HL-60 (cell line): ENCODE measurements around the gene SERPINE2.

Experiments
- POLR2AphosphoS5 ChIP-seq: IDR thresholded peaks from 2 replicates; pipeline ENCODE4 v1.6.1; 2012; ENCODE audit warnings: low read depth
- TF ChIP-seq, protein P1 (sequence below): IDR thresholded peaks from one replicate; pipeline ENCODE4 v1.5.1; 2011; ENCODE audit warnings: low read length, control low read depth, inconsistent platforms; ENCODE audit not compliant: insufficient read depth
- TF ChIP-seq, protein P2 (sequence below): IDR thresholded peaks from 2 replicates; pipeline ENCODE4 v1.6.1; 2012; ENCODE audit warnings: low read depth; ENCODE audit not compliant: insufficient replicate concordance

DNA sequence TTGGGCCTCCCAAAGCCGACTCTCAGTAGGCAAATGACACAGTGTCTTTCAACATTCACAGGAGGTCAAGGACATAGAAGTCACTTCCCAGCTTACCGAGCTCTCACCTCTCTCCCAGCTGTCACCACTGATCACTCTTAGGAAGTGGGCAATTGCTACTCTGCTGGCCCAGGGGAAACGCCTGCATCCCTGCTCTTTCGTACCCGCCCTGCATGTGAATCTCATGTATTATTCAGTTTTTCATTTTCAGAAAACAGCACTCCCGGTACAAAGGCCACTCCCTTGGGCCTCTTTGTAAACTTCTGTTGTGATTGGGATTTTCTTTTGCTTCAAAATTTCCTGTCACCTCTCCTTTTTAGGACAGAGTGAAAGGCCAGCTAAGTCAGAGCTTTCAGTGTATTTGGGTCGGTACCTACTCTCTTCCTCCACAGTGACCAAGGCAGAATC lies 66.4 kb downstream of the SERPINE2 start:
- TF ChIP-seq, protein P1, sequence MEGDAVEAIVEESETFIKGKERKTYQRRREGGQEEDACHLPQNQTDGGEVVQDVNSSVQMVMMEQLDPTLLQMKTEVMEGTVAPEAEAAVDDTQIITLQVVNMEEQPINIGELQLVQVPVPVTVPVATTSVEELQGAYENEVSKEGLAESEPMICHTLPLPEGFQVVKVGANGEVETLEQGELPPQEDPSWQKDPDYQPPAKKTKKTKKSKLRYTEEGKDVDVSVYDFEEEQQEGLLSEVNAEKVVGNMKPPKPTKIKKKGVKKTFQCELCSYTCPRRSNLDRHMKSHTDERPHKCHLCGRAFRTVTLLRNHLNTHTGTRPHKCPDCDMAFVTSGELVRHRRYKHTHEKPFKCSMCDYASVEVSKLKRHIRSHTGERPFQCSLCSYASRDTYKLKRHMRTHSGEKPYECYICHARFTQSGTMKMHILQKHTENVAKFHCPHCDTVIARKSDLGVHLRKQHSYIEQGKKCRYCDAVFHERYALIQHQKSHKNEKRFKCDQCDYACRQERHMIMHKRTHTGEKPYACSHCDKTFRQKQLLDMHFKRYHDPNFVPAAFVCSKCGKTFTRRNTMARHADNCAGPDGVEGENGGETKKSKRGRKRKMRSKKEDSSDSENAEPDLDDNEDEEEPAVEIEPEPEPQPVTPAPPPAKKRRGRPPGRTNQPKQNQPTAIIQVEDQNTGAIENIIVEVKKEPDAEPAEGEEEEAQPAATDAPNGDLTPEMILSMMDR = no peak
- TF ChIP-seq POLR2AphosphoS5 = no peak
- TF ChIP-seq, protein P2, sequence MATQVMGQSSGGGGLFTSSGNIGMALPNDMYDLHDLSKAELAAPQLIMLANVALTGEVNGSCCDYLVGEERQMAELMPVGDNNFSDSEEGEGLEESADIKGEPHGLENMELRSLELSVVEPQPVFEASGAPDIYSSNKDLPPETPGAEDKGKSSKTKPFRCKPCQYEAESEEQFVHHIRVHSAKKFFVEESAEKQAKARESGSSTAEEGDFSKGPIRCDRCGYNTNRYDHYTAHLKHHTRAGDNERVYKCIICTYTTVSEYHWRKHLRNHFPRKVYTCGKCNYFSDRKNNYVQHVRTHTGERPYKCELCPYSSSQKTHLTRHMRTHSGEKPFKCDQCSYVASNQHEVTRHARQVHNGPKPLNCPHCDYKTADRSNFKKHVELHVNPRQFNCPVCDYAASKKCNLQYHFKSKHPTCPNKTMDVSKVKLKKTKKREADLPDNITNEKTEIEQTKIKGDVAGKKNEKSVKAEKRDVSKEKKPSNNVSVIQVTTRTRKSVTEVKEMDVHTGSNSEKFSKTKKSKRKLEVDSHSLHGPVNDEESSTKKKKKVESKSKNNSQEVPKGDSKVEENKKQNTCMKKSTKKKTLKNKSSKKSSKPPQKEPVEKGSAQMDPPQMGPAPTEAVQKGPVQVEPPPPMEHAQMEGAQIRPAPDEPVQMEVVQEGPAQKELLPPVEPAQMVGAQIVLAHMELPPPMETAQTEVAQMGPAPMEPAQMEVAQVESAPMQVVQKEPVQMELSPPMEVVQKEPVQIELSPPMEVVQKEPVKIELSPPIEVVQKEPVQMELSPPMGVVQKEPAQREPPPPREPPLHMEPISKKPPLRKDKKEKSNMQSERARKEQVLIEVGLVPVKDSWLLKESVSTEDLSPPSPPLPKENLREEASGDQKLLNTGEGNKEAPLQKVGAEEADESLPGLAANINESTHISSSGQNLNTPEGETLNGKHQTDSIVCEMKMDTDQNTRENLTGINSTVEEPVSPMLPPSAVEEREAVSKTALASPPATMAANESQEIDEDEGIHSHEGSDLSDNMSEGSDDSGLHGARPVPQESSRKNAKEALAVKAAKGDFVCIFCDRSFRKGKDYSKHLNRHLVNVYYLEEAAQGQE = no peak
